SW480 (cell line): Measurements from ENCODE around the gene ZMYND10.

Experiments used
- DNase-seq: peaks from one replicate; pipeline ENCODE4 v3.0.0-alpha.2; 2016; ENCODE audit warnings: low spot score

Gene ZMYND10

DNA sequence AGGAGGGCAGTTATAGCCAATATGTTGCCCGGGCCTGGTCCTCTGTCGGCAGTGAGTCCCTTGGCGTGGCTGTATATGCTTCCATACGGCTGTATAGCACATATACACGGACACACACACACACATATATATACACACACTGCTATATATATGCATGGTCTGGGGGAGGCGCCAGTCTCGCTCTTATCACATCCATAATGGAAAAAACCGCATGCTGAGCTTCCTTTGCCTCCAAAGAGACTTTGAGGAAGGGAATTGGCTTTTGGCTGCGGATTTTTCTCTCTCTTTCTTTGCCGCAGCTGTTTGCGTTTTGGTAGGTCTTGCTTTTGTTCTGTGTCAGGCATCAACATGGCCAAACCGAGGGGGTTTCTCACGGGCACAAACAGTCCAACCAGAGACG lies 25.1 kb upstream of the ZMYND10 start:
- peak; percentile 42 for DNase-seq

DNA sequence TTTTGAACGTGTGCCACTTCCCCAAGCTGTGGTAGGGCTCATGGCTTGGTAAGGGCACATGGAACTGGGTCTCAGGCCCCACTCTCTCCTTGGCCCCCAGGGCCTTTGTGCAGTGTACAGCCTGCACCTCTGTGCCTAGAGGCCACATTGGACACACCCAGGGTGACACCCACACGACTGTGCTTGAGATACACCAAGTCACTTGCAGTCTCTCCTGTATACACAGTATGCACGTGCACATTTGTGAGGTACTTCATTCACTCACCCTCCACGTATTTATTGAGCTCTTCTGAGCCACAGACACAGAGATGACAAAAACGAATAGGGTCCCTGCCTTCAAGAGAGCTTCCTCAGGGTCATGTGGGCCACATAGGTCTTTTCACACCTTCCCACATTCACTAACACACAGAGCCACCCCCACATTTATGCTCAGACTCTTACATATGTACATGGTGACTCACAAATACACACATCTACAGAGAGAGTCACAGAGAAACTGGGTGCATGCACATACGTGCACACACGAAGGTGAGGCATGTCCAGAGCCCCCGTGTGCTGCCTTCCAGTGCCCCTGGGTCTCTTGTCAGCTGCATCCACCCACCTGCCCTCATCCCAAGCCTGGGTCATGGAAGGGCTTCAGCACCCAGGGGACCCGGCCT lies 23.6 kb upstream of the ZMYND10 start:
- DNase-seq = no peak

DNA sequence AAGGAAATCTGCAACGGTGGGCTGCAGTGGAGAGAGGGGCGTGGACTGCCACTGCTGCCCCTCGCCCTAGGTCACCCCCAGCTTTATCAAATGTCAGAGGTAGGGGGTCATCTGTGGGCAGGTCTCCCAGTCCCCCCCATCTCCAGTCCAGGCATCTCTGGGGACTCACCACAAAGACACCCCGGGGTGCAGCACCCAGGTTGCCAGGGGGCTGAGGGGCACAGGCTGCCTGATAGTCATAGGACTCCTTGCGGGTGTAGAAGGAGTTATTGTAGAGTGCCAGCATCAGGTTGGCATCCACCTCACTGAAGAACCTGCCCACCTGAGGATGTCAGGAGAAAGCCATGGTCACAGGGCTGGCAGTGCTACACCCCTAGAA lies 20.3 kb upstream of the ZMYND10 start:
- DNase-seq = no peak

GRCh38 chr3:50365080-50365841 lies 19.7 kb upstream of the ZMYND10 start:
- peak; percentile 88 for DNase-seq

DNA sequence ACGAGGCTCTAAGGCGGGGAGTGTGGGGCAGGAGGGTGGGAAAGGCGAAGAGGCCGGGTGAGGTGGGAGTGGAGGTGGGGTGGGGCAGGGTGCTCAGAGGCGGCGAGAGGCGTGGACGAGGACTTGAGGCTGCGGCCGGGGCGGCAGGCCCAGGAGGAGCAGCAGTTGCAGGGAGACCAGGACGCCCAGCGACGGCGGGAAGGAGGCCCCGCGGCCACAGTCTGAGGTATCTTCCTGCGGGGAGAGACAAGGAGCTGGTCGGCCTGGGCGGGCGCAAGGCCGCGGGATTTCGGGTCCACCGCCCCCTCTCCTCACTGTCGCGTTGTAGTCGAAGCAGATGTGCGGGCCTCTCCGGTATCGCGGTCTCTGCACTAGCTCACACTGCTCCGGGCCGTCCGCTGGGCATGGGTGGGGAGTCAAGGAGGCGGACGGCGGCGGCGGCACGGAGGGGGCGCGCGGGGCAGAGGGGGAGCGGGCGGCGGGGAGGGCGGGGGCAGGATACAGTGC lies 19.1 kb upstream of the ZMYND10 start:
- no peak for DNase-seq

DNA sequence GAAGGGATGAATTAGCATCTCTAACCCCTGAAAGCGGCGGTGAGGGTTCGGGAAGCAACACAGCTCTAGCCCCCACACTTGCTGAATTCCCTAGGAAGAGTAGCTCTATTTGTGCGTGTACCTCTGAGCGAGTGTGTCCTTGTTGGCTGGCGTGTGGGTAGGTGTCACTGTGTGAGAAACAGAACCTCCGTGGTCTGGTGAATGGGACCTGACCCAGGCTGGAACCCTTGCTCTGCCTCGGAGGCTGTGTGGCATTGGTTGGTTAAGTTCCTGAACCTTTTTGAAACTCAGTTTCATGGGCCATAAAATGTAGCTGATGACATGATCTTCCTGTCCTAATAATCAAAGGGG lies 14.2 kb upstream of the ZMYND10 start:
- DNase-seq = no peak

GRCh38 chr3:50358911-50359759 lies 13.6 kb upstream of the ZMYND10 start, which contains the start of gene TMEM115:
TSS of gene TMEM115 (minus strand) at chr3:50359521. CDS start at chr3:50359063, 458 bp downstream.
- peak; percentile 99 for DNase-seq

DNA sequence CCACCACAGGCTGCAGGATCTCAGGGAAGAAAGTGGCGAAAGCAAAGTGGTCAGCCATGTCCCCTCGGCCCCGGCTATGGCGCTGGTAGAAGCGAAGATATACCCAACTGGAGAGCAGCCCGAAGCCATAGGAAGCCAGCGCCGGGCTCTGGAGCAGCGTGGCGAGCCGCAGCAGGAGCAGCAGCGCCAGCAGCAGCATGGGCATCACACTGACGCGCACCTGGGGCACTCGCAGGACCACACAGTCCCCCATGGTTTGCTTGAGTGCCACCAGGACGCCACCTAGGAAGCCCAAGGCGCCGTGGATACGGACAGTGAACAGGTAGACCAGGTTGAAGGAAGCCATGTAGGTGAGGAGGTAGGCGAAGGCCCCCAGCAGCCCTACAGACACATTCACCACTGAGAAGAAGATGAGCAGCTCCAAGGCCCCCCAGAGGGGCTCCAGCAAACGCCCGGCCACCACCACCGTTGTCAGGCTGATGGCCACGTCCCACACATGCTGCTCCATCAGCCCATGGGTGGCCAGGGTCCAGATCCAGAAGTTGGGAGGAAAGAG lies 12.9 kb upstream of the ZMYND10 start:
- no peak for DNase-seq

- no peak for DNase-seq
Measured at GRCh38 chr3:50357481-50357880, 11.9 kb upstream of the ZMYND10 start.

- DNase-seq = no peak
Measured at GRCh38 chr3:50356553-50356952, 11.0 kb upstream of the ZMYND10 start.

DNA sequence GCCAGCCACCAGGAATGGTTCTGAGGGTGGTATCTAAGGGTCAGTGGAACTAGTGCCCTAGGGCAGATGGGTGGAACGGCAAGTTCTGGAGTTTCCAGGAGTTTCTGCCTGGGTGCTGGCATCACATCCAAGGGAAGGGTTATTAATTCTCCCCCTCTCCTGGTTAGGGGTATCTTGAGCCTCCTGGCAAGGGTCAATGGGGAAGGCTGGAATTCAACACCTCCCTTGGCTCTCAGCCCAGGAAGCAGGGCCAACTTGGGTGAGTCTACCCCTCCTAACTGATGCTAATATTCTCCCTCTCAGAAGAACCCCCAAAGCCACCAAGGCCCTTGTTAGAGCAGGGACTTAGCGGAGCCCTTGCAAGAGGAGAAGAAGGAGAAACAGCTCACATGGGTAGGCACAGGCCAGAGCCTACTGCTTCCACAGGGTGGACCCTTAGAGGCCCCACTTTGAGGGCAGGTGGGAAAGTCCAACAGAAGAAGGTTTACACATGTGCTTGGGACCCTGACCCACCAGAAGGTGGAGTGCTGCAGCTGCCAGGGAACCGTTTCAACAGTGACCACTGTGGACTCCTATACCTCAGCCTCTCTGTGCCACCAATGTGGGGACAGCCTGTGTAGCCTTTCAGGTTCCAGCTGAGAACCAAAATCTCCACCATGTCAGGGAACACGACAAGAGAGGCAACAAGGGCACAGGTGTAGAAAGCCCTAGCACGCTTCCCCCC lies 10.5 kb upstream of the ZMYND10 start:
- DNase-seq = no peak

DNA sequence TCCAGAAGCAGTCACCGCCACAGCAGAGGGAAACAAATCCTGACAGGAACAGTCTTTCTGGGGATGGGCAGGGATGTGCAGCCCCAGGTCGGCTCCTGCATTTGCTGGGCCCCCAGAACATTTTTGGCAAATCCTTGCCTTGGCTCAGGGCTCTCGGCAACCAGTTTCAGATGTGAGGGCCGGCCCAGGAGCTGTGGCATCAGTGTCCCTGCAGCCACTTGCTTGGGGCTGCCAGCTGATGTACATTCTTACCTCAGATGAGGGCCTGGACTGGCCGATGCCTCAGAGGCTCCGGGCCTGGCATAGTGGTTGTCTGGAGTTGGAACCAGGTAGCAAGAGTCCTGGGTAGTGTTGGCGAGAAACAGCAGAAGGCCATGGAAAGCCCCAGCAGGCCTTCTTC lies 9.3 kb upstream of the ZMYND10 start:
- no peak for DNase-seq

GRCh38 chr3:50354186-50354764 lies 8.7 kb upstream of the ZMYND10 start:
- DNase-seq = no peak

DNA sequence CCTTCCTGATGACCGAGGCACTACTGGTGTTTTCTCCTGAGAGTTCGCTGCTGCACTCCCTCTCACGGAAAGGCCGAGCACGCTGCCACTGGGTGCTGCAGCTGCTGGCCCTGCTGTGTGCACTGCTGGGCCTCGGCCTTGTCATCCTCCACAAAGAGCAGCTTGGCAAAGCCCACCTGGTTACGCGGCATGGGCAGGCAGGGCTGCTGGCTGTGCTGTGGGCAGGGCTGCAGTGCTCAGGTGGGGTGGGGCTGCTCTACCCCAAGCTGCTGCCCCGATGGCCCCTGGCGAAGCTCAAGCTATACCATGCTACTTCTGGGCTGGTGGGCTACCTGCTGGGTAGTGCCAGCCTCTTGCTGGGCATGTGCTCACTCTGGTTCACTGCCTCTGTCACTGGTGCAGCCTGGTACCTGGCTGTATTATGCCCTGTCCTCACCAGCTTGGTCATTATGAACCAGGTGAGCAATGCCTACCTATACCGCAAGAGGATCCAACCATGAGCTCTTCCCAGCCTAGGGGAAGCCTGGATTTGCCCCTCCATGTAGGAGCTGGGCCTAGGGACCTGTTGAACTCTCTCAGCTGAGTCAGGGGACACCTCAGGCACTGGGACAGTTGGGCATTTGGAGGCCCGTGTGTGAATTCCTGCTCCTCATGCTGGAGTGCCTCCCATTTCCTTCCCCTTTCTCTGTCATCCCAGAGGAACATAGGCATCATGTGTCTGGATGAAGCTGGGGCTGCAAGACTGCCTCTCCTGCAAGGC lies 7.9 kb upstream of the ZMYND10 start:
- DNase-seq = no peak

DNA sequence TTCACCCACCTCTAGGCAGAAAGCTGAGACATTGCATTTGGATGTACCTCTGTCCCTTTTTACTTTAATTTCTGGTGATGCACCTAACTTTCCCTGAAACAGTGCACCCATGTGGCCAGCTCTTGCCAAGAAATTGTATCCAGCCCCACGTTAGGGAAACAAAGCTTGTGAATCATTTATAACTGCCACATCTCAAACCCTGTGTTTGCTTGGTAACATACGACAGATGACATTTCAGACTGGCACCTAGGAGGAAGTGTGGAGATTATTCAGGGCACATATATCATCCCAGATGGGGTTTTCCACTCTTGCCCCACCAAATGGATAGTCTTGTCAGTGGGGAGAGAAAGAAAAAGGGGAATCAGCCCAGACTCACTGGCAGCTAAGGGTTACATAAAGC lies 7.2 kb upstream of the ZMYND10 start:
- peak; percentile 53 for DNase-seq

DNA sequence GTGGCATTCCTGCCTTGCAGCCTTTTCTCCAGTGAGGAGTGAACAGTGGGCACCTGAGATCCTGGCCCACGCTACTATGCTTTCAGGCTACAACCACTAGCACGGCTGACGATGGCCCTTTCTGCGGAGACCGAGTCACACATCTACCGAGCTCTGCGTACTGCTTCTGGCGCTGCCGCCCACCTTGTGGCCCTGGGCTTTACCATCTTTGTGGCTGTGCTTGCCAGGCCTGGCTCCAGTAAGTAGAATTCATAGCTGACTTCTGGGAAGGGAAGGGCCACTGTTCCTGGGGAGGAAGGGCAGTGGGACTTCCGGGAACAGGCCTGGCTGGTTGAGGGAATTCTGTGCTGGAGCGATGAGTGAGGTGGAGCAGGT lies 5.8 kb upstream of the ZMYND10 start:
- no peak for DNase-seq

DNA sequence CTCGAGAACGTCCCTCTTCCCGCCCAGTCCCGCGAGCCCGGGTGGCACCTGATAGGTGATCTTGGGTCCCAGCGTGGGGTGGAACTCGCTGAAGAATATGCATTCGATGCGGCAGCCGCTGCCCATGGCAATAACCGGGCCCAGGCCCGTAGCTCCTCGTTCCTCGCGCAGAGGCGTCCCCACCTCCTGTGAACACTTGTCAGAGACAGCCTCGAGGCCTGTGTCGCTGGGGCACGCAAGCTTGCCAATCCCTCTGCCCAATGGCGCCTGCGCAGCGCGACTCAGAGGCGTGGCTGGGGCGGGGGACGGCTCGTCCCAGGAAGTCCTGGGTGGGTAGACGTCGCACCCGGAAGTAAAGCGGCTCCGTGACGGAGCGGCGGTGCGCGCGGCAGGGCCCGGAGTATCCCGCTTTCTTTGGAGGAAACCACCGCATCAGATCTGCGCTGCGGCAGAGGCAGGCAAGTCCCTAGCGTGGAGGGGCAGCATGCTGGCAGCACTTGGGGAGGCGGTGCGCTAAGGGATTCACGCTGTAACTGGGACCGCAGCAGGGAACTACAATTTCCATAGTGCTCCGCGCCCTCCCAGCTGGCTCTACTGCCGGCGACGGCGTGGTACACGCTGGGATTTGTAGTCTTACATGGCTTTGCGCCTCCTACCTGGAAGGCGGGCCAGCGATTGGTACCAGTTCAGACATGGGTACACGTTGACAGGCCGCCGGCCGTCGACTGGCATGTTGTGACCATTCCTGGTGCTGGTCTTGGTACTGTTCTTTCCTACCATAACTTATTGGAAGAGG lies 5.2 kb upstream of the ZMYND10 start, which contains the start of the genes CYB561D2 and NPRL2:
CYB561D2 (plus strand) TSS at position 336 of the 796 bp plus-strand sequence. CDS start 572 bp downstream, outside the sequence.
NPRL2 (minus strand) TSS at position 249 of the 796 bp plus-strand sequence; CDS start at position 126, 123 bp downstream.
- peak; percentile 92 for DNase-seq

DNA sequence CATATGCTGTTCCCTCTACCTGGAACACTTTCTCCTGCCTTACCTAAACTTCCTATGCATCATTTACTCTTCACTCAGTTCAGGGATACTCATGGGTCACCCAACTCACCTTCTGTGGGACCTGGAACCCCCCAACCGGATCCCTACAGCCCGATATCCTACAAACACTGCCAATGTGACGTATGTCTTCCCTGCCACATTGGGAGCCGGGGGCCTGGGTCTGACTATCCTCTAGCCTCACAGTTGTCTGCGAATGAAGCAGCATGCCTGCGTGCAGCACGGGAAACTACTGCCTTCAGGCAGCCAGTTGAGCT lies 4.6 kb upstream of the ZMYND10 start:
- no peak for DNase-seq

DNA sequence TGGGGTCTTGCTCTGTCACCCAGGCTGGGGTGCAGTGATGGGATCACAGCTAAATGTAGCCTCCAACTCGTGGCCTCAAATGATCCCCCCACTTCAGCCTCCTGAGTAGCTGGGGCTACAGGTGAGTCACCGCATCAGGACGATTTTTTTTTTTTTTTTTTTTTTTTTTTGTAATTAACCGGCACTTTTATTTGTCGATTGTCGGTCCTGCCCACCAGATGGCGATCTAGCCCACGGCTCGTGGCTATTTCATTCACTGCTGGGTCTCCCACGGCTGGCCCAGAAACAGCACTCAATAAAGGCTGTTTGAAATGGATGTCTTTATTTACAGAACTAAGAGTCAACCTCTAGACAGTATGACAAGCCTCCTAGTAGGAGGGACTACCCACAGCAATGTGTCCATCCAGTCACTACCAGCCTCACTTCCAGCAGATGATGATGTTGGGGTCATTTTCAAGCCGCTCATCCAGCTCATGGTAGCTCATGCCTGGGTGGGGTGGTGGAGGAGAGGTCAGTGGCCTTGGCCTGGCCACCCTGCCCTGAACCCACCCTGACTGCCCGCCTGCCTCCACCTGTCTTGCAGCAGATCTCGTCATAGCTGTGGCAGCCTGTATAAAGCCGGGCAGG lies 1.8 kb upstream of the ZMYND10 start:
- peak; percentile 69 for DNase-seq
